Activated T-helper 1 cell treated with anti-CD3 and anti-CD28 coated beads, Interleukin-12 subunit alpha, Interleukin-12 subunit beta, Interleukin-2, Interleukin-4 antibody, amounts not matched to agents 30 ng/mL and 10 ng/mL and 1 ng/mL, durations not matched to agents 14 hours and 24 hours and 36 hours (primary cell): ENCODE measurements around the gene GABBR2. TPM values are rescaled to one million over a fixed set of nuclear protein-coding genes. Genes with fewer than 3 reads are reported as not detected.
"Not testable (repeated sequence)": the region's sequence is repeated elsewhere in the genome, so short reads cannot be mapped to it uniquely, and the experiment has no call there.

Experiments
- DNase-seq: peaks from one replicate; pipeline ENCODE4 v3.0.0; 2021; ENCODE audit warnings: low spot score
- H3K27ac Mint-ChIP-seq: one replicate; pipeline ENCODE4 v1.8.0; 2021; ENCODE audit warnings: mild to moderate bottlenecking, mixed read lengths
- H3K27me3 Mint-ChIP-seq: one replicate; pipeline ENCODE4 v1.8.0; 2022; ENCODE audit warnings: mild to moderate bottlenecking, moderate library complexity, mixed read lengths; ENCODE audit not compliant: insufficient read depth
- H3K36me3 Mint-ChIP-seq: one replicate; pipeline ENCODE4 v1.8.0; 2021; ENCODE audit warnings: low read depth, mixed read lengths
- H3K4me1 Mint-ChIP-seq: one replicate; pipeline ENCODE4 v1.8.0; 2021; ENCODE audit warnings: low read depth, mixed read lengths
- H3K4me3 Mint-ChIP-seq: one replicate; pipeline ENCODE4 v1.8.0; 2021; ENCODE audit warnings: mild to moderate bottlenecking, moderate library complexity, mixed read lengths
- H3K9me3 Mint-ChIP-seq: one replicate; pipeline ENCODE4 v1.8.0; 2021; ENCODE audit warnings: mixed read lengths
- intact Hi-C: fragments of 100-400 bp; cut with micrococcal nuclease; formaldehyde crosslinking; loops from one replicate; pipeline ENCODE4 v1.15.1; 2024
- total RNA-seq: library from RNA; stranded (reverse); gene quantifications from 2 replicates; pipeline ENCODE4 v1.2.3, GENCODE V29; 2022

GABBR2 gene
- total RNA-seq, 1 donor from 2014 or later = not detected

- Mint-ChIP-seq H3K36me3 (no peaks in the 10 kb centered on the region), H3K4me1 (no peaks in the 10 kb centered on the region), H3K4me3 (no peak overlapping the region), H3K9me3 (no peaks in the 10 kb centered on the region), H3K27me3 (no peaks in the 10 kb centered on the region), H3K27ac (no peak overlapping the region)
- intact Hi-C loops = no loop called here
- no peak for DNase-seq
Measured at GRCh38 chr9:98690686-98691085, 18.0 kb downstream of the GABBR2 start.

GRCh38 chr9:98688710-98689495 is 19.8 kb downstream of the GABBR2 start:
- H3K27ac Mint-ChIP-seq = no peak overlapping the region
- no peak for DNase-seq
- H3K9me3 Mint-ChIP-seq = no peaks in the 10 kb centered on the region
- no peak overlapping the region for H3K4me3 Mint-ChIP-seq
- no peaks in the 10 kb centered on the region for H3K4me1 Mint-ChIP-seq
- H3K36me3 Mint-ChIP-seq = no peaks in the 10 kb centered on the region
- intact Hi-C loops = no loop called here
- no peaks in the 10 kb centered on the region for H3K27me3 Mint-ChIP-seq

GRCh38 chr9:98687911-98688310 is 20.8 kb downstream of the GABBR2 start:
- H3K36me3 Mint-ChIP-seq = no peaks in the 10 kb centered on the region
- no peaks in the 10 kb centered on the region for H3K9me3 Mint-ChIP-seq
- H3K27ac Mint-ChIP-seq = no peak overlapping the region
- no peaks in the 10 kb centered on the region for H3K27me3 Mint-ChIP-seq
- intact Hi-C loops = no loop called here
- no peak overlapping the region for H3K4me3 Mint-ChIP-seq
- no peaks in the 10 kb centered on the region for H3K4me1 Mint-ChIP-seq
- DNase-seq = no peak

GRCh38 chr9:98686961-98687855 is 21.5 kb downstream of the GABBR2 start:
- intact Hi-C loops = no loop called here
- H3K9me3 Mint-ChIP-seq = no peaks in the 10 kb centered on the region
- no peak overlapping the region for H3K4me3 Mint-ChIP-seq
- H3K27me3 Mint-ChIP-seq = no peaks in the 10 kb centered on the region
- no peak overlapping the region for H3K27ac Mint-ChIP-seq
- H3K4me1 Mint-ChIP-seq = no peaks in the 10 kb centered on the region
- no peaks in the 10 kb centered on the region for H3K36me3 Mint-ChIP-seq
- no peak for DNase-seq

- H3K4me3 Mint-ChIP-seq, H3K9me3 Mint-ChIP-seq, H3K4me1 Mint-ChIP-seq, intact Hi-C loops, H3K27me3 Mint-ChIP-seq, H3K27ac Mint-ChIP-seq, DNase-seq, H3K36me3 Mint-ChIP-seq: not testable (repeated sequence)
Measured at GRCh38 chr9:98684816-98685215, 23.9 kb downstream of the GABBR2 start.

GRCh38 chr9:98678244-98678842 is 30.4 kb downstream of the GABBR2 start:
- Mint-ChIP-seq H3K9me3 (no peaks in the 10 kb centered on the region), H3K27me3 (peaks cover 12% of the 10 kb centered on the region), H3K27ac (no peak overlapping the region), H3K4me1 (no peaks in the 10 kb centered on the region), H3K36me3 (no peaks in the 10 kb centered on the region), H3K4me3 (no peak overlapping the region)
- intact Hi-C loops = no loop called here
- no peak for DNase-seq

GRCh38 chr9:98673681-98674080 is 35.1 kb downstream of the GABBR2 start:
- intact Hi-C loops = no loop called here
- H3K4me3 Mint-ChIP-seq = no peak overlapping the region
- no peak overlapping the region for H3K27ac Mint-ChIP-seq
- no peaks in the 10 kb centered on the region for H3K9me3 Mint-ChIP-seq
- DNase-seq = no peak
- H3K36me3 Mint-ChIP-seq = no peaks in the 10 kb centered on the region
- H3K4me1 Mint-ChIP-seq = no peaks in the 10 kb centered on the region
- H3K27me3 Mint-ChIP-seq = peaks cover 17% of the 10 kb centered on the region

GRCh38 chr9:98667005-98667640 is 41.6 kb downstream of the GABBR2 start:
- intact Hi-C loops = no loop called here
- no peak overlapping the region for H3K27ac Mint-ChIP-seq
- H3K36me3 Mint-ChIP-seq = no peaks in the 10 kb centered on the region
- H3K4me1 Mint-ChIP-seq = no peaks in the 10 kb centered on the region
- no peaks in the 10 kb centered on the region for H3K9me3 Mint-ChIP-seq
- peaks cover 6% of the 10 kb centered on the region for H3K27me3 Mint-ChIP-seq
- no peak overlapping the region for H3K4me3 Mint-ChIP-seq
- DNase-seq = no peak

- Mint-ChIP-seq H3K27ac (no peak overlapping the region), H3K9me3 (no peaks in the 10 kb centered on the region), H3K4me1 (no peaks in the 10 kb centered on the region), H3K4me3 (no peak overlapping the region), H3K36me3 (no peaks in the 10 kb centered on the region), H3K27me3 (peaks cover 4% of the 10 kb centered on the region)
- no peak for DNase-seq
- intact Hi-C loops = no loop called here
Measured at GRCh38 chr9:98665501-98665900, 43.2 kb downstream of the GABBR2 start.

- no peaks in the 10 kb centered on the region for H3K36me3 Mint-ChIP-seq
- H3K4me3 Mint-ChIP-seq = no peak overlapping the region
- H3K27me3 Mint-ChIP-seq = peaks cover 5% of the 10 kb centered on the region
- H3K9me3 Mint-ChIP-seq = no peaks in the 10 kb centered on the region
- H3K4me1 Mint-ChIP-seq = no peaks in the 10 kb centered on the region
- DNase-seq = no peak
- intact Hi-C loops = no loop called here
- no peak overlapping the region for H3K27ac Mint-ChIP-seq
Measured at GRCh38 chr9:98660541-98660940, 48.2 kb downstream of the GABBR2 start.

- intact Hi-C loops = no loop called here
- H3K4me1 Mint-ChIP-seq = no peaks in the 10 kb centered on the region
- H3K27ac Mint-ChIP-seq = no peak overlapping the region
- no peak overlapping the region for H3K4me3 Mint-ChIP-seq
- peaks cover 5% of the 10 kb centered on the region for H3K27me3 Mint-ChIP-seq
- H3K9me3 Mint-ChIP-seq = no peaks in the 10 kb centered on the region
- DNase-seq = no peak
- H3K36me3 Mint-ChIP-seq = no peaks in the 10 kb centered on the region
Measured at GRCh38 chr9:98658951-98659351, 49.8 kb downstream of the GABBR2 start.

GRCh38 chr9:98657897-98658296 is 50.8 kb downstream of the GABBR2 start:
- Mint-ChIP-seq H3K4me1 (no peaks in the 10 kb centered on the region), H3K4me3 (no peak overlapping the region), H3K9me3 (no peaks in the 10 kb centered on the region), H3K27ac (no peak overlapping the region), H3K27me3 (peaks cover 5% of the 10 kb centered on the region), H3K36me3 (no peaks in the 10 kb centered on the region)
- intact Hi-C loops = no loop called here
- DNase-seq = no peak
